HG02759 (cell line): ENCODE data around the gene SLC29A2.

Experiments
- ATAC-seq: cut with Tn5 transposase; IDR thresholded peaks from one replicate; pipeline ENCODE4 v1.9.1; 2021; ENCODE audit warnings: mild to moderate bottlenecking, moderate library complexity; ENCODE audit not compliant: unreplicated experiment

Gene SLC29A2

GRCh38 chr11:66335531-66336233, 35.9 kb downstream of the SLC29A2 start:
- ATAC-seq, result no peak

GRCh38 chr11:66334605-66335442, 36.7 kb downstream of the SLC29A2 start:
- no peak for ATAC-seq

GRCh38 chr11:66333896-66334604, 37.5 kb downstream of the SLC29A2 start:
- no peak for ATAC-seq

- ATAC-seq, result no peak
Measured at GRCh38 chr11:66333220-66333877, 38.2 kb downstream of the SLC29A2 start.

- ATAC-seq, result no peak
Measured at GRCh38 chr11:66332371-66333219, 39.0 kb downstream of the SLC29A2 start.

GRCh38 chr11:66331542-66332370, 39.8 kb downstream of the SLC29A2 start:
- no peak for ATAC-seq

- no peak for ATAC-seq
Measured at GRCh38 chr11:66330931-66331330, 40.6 kb downstream of the SLC29A2 start.

GRCh38 chr11:66329165-66329673, 42.3 kb downstream of the SLC29A2 start:
- no peak for ATAC-seq

- peak; percentile 70 for ATAC-seq
Measured at GRCh38 chr11:66328302-66329144, 43.0 kb downstream of the SLC29A2 start.

GRCh38 chr11:66328031-66328301, 43.6 kb downstream of the SLC29A2 start:
- no peak for ATAC-seq

- ATAC-seq, result no peak
Measured at GRCh38 chr11:66327171-66328030, 44.2 kb downstream of the SLC29A2 start.

- ATAC-seq, result no peak
Measured at GRCh38 chr11:66326261-66327111, 45.1 kb downstream of the SLC29A2 start.

- no peak for ATAC-seq
Measured at GRCh38 chr11:66325263-66325671, 46.3 kb downstream of the SLC29A2 start.

- no peak for ATAC-seq
Measured at GRCh38 chr11:66324664-66325063, 46.9 kb downstream of the SLC29A2 start.

- ATAC-seq, result no peak
Measured at GRCh38 chr11:66323684-66324083, 47.9 kb downstream of the SLC29A2 start.

- no peak for ATAC-seq
Measured at GRCh38 chr11:66322732-66323427, 48.7 kb downstream of the SLC29A2 start.
